T-helper 2 cell treated with Interferon-gamma antibody and Interleukin-4, amounts not matched to agents 100 ng/mL and 5 ng/mL, for 36 hours (primary cell): ENCODE data around the gene BCAR3. TPM values are rescaled to one million over a fixed set of nuclear protein-coding genes. Genes with fewer than 3 reads are reported as not detected.
"Not testable (repeated sequence)": the region's sequence is repeated elsewhere in the genome, so short reads cannot be mapped to it uniquely, and the experiment has no call there.

Source experiments
- intact Hi-C: fragments of 100-400 bp; cut with micrococcal nuclease; formaldehyde crosslinking; loops from one replicate; pipeline ENCODE4 v1.15.1; 2023
- total RNA-seq: library from RNA; stranded (reverse); gene quantifications from 2 replicates; pipeline ENCODE4 v1.2.3, GENCODE V29; 2022

Gene BCAR3
- total RNA-seq, 1 donor from 2014 or later: 8.6 TPM

DNA sequence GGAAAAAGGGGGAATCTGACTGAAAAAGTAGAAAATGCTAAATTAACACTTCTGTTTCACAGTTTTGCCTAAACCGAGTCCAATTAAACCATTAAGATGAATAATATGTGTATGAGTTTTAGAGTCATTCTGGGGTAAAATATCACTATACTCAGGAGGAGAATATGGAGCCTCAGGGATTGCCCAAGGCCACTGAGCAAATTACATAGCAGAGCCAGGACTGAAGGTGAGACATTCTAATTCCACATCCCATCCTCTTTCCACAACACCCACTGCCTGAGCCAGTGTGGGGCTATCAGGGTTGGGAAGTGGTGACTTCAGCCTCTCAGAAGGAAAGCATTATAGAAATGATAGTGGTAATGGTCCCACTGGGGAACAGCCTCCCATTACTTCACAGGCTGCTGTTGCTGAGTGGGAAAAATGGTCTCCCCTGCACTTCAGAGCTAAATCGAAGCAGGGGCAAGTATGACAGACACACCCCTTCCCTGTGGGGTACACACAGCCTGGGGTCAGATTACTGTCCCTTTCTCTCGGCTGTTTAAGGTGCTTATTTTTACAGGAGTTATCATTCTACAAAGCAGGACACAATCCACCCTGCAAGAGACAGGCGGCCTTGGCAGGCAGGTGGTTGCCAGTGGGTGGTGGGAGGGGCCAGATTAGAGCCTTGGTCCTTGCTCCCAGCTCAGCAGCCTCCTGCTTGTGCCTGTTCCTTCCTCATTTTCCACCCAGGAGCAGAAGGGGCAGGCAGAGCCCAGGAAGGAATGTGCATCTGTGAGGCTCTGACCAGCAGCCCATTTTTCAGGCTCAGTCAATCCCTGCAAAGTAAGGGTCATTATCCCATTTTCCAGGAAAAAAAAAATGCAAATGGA is 9.5 kb upstream of the BCAR3 start:
- intact Hi-C loops: no loop called here

DNA sequence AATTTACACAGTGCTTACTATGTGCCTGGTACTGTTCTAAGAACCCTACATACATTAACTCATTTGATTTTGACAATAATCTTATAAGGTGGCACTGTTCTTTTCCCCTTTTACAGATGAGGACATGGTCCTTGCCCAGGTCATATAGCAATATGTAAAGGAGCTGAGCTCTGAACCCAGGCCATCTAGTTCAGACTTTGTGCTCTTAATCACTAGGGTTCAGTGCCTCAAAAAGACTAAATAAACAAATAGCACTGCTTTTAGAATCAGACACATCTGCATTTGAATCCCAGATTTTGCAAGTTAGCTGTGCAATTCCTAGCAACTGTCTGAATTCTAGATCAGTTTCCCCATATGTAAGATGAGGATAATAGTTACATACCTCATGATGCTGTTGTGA is 8.7 kb upstream of the BCAR3 start:
- intact Hi-C loops: no loop called here

DNA sequence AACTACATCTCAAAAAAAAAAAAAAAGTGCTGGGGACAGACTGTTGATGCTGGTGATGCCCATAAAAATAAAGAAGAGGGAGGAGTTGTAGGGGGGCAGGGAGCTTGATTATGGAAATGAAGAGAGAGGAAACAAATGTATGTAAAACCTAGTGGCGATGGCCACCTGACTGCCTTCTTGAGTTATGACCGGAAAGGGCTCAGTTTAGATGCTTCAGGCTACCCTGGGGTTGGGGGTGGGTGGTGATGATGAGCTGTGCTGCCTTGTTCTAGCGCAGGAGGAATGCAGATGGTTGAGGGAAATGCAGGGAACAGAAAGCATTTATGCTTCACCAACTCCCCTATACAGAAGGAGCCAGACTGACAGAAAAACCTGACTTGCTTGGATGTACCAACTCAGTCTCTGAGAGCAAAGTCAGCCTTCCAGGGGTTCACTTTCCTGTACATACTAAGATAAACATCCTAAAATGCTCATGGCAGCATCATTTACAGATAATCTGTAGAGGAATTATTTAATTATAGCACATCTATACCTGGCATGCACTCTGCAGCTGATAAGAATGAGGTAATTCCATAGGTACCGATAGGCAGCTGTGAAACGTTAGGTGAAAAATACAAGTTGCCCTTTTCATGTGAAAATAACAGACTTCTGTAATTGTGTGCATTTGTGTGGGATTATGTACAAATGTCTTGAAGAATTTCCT is 8.0 kb upstream of the BCAR3 start:
- intact Hi-C loops: no loop called here

DNA sequence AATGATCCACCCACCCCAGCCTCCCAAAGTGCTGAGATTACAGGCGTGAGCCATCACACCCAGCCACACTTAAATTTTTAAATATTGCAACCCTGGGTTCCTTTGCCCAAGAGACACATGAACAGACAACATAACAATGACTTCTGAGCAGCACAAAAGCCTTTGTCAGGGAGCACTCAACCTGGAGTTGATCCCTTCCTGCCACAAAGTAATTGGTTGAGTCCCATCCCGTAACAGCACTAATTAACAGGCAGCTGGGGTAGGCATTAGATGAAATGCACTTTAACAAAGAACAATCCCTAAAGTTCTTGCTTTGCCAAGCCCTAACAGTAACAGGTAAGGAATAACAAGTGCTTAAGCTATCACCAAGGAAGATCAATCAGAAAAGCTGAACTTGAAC is 5.9 kb upstream of the BCAR3 start:
- intact Hi-C loops: no loop called here

DNA sequence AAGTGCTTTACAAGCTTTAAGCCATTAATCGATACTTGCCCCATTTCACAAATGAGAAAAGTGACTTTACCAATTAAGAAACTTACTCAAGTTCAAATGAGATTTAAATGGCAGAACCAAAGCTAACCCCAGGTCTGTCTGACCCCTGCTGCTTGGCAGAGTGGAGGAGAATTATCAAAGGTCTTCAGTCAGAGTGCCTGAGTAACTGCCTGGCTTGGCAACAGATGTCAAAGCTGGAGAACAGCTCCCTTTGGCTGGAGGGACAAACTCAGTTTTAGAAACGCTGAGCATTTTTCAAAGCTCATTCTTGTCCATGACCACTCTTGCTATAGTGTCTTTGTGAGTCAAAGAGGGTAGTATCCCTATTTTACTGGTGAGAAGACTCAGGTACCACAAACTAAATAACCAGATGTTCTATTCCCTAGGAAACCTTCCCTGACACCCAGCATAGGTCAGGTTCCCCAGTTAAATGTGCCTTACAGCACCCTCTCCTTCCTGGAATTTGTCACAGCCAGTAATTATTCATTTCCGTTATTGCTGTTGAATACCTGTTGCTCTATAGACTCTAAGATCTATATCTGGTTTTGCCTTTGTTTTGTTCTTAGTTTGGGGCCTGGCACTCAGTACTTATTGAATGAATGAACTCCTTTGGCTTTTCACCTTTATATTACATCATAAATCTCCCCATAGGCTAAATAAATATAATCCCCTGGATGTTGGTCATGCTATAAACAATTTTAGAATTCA is 5.0 kb upstream of the BCAR3 start:
- intact Hi-C loops: no loop called here

DNA sequence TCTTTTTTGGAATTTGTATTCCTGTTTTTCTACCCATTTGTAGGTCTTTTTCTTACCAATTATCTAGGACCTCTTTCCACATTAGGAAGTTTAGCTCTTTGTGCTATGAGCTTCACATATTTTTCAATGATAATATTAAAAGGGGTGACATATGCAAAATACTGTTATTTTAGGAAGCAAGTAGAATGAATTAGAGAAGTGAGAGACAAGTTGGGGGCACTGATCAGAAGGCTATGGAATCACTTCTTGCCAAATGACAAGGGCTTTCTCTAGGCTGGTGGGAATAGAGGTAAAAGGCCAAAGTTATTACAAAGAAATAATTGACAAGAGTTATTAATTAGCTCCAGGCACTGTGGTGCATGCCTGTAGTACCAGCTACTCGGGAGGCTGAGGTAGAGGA is 4.3 kb upstream of the BCAR3 start:
- intact Hi-C loops: no loop called here

DNA sequence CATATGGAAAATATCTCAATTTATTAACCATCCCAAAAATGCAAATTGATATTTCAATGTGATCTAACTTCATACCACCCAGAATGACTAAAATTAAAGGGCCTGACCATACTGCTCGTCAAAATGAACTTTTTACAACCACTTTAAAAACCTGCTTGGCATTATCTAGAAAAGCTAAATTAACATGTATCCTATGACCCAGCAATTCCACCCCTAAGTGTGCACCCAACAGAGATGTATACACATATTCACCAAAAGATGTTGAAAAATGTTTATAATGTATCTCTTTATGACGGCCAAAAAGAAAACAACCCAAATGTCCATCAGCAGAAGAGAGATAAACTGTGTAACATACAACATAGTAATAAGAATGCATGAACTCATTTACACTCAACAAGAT is 1.6 kb upstream of the BCAR3 start:
- intact Hi-C loops: loop anchor here (1.0 to 5.0 kb wide), 2 partner anchors 10 to 34 kb away; no protein-coding TSS in a partner anchor

DNA sequence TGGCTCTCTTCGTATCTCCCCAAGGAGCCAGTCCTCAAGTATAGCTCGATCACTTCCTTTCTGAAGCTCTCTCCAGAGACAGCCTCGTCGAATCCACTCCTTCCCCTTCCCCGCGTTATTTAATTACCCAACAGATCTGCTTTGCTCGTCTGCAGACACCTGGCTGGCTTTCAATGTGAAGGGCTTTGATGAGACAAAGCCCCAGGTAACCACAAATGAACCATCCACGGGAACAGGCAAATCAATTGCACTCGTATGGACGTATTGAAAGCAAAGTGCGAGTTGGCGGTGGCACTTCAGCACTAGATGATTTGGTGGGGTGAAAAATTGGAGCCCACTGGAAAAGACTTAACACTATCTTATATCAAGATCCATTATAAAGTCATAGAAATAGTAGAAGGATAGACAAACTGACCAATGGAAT is 364 bp upstream of the BCAR3 start:
- intact Hi-C loops: loop anchor here (1.0 to 5.0 kb wide), 3 partner anchors 35 to 165 kb away; no protein-coding TSS in a partner anchor

DNA sequence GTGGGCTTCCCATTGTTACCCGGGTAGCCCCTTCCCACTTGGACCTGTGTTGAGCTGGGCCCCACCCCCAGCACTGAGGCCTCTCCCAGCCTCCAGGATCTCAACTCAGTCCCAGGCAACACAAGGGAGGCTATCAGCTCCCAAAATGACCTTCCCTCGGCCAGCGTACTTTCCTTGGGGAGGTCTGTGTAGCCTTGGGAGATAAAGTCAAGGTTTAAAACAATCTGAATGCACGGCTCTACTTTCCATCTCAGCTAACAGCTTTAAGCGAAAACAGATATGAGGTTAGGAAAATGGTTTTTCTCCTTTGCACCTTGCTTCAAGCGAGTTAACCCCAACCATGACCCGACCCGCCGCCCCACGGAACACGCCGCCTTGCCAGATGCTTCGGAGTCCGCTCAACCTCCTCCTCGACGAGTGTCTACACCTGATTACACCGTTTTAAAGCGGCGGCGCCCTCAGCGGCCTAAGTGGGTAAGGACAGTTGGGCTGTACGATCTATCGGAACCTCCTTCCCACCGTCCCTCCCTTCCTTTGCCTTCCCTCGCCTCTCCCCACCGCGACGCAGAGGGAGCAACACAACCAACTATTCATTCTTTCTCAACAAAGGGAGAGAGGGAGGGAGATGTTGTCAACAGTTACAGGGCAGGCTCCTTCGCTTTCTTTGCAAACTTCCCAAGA is 1.1 kb downstream of the BCAR3 start:
- intact Hi-C loops: loop anchor here (1.0 to 5.0 kb wide), 4 partner anchors 37 to 166 kb away; no protein-coding TSS in a partner anchor

DNA sequence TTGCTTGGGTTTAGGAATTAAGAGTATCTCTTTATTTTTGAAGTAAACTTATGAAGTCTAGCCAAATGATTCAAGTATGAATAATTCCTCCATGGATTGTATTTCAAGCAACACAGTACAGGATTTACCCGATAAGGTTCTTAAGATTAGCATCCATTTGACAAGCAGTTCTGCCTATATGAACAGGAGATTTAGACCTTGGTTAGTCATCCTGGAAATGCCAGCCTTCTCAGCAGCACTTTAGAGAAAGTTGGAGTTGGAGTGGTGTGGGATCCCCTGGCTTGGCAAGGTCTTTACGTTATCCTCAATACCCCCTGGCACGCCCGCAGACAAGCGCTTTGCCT is 1.6 kb downstream of the BCAR3 start:
- intact Hi-C loops: loop anchor here (1.0 to 5.0 kb wide), 3 partner anchors 37 to 167 kb away; no protein-coding TSS in a partner anchor

DNA sequence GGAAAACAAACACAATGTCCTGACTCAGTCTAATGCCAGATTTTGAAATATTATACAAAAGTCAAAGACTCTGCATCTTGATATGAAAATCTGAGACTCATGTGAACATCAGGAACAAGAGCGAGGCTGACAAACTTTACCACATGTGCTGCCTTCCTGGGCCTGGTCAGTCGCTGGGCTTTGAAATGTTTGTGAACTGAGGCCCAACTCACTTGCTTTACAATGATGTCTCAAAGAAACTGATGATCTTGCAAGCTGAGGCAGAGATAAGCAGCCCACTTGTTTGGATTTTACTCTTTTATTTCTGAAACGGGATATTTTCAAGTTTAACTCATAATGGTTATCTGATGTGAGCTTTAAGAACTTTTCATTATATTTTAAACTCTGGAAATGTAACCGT is 2.1 kb downstream of the BCAR3 start:
- intact Hi-C loops: no loop called here

DNA sequence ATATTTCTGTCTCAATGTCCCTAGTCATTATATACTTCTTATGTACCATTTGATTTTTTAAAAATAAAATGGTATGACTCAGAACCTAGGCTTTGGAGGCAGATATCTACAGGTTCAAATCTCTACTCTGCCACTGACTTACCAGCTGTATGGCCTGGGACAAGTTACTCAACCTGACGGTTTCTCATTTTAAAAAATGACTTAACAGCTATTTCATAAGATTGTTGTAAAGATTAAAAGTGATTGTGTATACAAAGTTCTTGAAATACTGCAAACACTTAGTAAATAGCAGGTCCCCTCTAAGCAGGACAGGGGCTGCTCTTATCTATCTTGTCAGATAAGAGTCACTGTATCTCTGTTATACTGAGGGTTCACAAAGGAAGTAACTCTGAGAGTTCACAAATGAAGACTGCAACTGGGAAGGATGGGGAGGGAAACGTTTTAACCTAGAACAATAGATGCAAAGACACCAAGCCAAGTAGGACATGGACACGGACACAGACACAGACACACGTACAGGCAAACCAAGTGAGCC is 2.6 kb downstream of the BCAR3 start:
- intact Hi-C loops: no loop called here

DNA sequence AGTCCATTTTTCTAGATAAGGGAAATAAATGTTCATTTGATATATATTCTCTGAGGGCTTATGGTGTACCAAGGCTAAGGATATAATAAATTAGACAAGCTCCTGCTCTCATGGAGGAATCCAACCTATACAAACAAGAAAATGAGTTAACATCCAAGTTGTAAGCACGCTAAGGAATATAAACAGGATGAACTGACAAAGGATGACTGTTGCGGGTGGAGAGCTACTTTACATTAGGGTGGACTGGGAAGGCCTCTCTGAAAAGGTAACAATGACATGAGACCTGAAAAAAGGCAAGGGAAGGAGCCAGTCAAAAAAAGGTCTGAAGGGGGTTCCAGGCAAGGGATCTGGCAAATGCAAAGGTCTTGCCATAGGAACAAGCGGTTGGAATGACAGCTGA is 3.1 kb downstream of the BCAR3 start:
- intact Hi-C loops: no loop called here

DNA sequence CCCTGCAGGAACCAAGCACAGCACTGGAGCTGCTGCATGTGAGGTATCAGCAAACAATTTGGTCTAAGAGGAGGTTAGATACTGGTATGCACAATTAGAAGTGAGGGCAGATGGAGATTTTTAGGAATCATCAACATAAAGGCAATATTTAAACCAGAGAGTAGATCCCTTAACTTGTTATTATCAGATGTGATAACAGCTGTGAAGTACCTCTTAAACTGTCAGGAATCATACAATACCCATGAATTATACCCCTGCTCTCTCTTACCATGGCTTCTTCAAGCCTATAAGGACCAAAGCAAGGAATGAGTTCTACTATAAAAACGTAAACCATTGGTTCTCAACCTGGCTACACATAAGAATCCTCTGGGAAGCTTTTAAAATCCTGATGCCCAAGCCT is 3.9 kb downstream of the BCAR3 start:
- intact Hi-C loops: no loop called here

DNA sequence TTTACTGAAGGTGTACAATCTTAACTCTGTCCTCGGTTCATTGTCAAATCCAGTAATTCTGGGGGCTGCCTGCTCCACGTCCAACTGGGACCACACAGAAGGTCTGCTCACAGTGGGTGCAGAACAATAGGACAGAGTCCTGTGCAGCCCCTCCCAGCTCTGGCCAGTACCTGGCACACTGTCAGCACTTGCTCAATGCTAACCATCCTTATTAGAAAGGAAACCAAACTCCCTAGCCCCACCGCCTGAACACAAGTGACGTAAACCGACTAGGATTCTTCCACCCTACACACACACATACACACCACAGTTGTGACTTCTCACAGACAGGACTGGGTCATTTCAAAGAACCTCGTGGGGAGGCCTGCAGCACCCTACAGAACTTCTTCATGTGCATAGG is 5.2 kb downstream of the BCAR3 start:
- intact Hi-C loops: no loop called here

DNA sequence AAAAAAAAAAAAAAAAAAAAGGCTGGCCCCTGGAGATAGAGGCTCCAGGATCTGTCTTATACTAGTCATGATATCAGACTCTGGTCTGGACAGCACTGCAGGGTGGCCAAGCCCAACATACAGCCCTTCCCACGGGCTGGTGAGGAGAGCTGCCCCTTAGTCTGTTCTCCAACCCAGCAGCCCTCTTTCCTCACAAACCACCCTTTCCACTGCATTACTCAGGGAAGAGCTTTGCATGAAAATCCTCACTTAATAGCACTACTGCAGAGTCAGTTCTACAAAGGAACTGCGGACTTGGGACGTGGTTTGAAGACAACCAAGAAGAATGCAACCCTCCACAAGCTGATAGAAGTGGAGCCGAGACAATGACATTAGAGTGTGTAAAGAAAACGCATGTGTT is 5.7 kb downstream of the BCAR3 start:
- intact Hi-C loops: no loop called here

DNA sequence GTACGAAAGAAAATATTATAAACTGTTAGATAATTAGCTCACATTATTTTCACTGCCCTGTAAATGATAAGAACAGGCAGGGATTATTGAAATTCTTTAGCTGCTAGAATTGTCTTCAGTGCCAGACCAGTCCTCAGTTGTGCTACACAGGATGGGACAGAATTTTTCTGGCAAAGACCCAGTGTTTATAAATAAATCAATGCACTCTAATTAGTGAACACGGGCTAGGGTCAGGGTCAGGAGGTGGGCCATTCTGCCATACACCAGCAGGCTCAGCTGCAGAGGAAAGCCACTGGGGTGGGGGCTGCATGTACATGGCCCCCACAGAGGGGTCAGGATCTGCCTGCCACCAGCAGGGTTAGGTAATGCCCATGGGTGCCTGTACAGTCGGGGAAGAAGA is 6.4 kb downstream of the BCAR3 start:
- intact Hi-C loops: no loop called here

DNA sequence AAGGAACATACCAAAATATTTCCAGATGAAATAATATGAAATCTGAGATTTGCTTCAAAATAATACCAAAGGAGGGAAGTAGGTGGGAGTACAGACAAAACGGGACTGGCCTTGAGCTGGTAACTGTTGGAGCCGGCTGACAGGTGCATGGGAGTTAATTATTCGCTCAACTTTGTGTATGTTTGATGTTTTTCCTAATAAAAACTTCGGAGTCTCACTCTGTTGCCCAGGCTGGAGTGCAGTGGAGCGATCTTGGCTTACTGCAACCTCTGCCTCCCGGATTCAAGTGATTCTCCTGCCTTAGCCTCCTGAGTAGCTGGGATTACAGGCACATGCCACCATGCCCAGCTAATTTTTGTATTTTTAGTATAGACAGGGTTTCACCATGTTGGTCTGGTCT is 7.6 kb downstream of the BCAR3 start:
- intact Hi-C loops: not testable (repeated sequence)

DNA sequence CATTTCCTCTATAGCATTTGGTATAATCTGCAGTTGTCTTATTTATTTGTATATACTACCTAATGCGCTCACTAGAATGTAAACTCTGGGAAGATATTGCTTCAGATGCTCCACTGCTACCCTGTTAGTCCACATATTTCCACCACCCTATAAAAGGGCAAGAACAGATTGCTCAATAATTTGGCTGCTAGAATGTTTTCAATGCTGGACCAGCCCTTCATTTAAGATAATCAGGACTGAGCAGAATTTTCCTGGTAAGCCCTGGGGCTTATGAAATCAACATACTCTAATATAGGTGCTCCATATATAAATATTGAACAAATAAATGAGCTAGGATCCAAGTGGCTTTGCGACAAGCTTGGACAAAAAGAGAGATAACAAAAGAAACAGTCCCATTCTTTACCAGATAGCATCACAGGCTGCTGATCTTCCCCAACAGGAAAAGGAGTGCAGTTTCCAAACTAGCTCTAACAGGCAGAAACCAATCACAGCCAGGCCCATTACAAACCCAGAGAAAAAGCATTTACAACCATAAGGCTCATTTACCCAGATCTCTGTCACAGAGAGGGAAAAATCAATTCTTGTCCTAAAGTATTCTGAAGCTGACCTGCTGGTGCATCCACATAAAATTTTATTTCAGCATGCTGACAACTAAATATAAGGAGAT is 8.3 kb downstream of the BCAR3 start:
- intact Hi-C loops: no loop called here

DNA sequence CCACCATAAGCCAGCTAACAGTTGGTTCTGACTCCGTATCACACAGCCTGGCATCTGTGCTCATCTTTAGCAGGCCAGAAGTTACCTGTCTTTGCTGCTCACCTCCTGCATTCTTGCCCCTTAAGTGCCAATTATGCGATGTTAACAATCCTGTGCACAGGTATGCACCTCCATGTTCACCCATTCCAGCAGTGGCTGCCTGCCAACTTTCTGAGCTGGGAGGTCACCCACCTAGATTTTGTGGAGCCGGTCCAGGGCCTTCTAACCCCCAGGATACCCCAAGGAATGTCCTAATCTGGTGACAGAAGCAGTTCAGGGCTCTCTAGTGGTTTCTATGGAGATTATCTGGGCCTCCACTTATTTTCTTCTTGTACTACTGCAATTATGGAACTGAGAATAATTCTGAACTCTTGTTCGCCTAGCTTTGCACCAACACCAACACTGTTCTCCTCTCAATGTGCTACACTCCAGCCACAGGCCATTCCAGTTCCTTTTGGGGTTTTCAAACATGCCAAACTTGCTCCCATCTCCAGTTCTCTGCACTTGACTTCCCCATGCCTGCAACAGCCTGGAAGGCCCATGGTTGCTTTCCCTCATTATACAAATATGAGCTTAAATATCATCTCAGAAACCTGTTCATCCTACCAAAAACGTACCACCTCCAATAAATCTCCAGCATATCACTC is 9.0 kb downstream of the BCAR3 start:
- intact Hi-C loops: no loop called here
